ENCODE data around the gene ACTRT2. TPM values are rescaled to one million over a fixed set of nuclear protein-coding genes. Genes with fewer than 3 reads are reported as not detected.

The ACTRT2 gene
- total and polyA plus RNA-seq, 2 donors (not counting 3 experiments of a cell fraction or from before 2014, with no cell fraction given) = not detected

DNA sequence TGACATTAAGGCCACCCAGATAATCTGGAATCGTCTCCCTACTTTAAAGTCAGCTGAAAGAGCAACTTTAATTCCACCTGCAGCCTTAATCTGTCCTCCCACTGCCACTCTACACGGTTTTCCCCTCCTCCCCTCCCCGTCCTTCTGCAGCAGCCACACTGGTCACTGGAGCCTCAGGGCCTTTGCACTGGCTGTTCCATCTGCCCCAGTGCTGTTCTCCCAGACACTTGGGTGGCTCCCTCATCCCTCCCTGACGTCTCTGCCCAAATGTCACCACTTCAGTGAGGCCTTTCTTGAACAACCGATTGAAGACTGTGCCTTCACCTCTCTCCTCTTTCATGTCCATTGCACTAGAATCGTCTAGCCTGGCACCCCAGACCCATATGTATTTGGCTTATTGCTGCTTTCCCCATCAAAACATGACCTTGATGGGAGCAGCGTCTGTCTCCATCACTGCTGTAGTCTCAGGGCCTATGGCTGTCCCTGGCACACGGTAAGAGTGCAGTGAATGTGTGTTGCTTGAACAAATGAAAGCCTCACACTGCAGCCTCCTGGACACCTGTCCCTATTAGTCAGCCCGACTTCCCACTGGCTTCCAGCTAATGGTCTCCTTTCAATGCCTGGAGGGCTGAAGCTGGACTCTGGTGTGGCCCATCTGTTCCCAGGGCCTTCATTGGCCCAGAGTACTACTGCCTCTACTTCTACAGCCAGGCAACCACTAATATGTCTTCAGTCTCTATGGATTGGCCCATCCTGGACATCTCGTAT is 37.2 kb downstream of the ACTRT2 start:
- H4K20me1 ChIP-seq (replicated peaks; ENCODE audit: control insufficient read depth, extremely low read depth, insufficient read depth, low read length) = no peaks in the 10 kb centered on the region
- DNase-seq (ENCODE audit: low read depth, low spot score) (no peak), FAIRE-seq (no peak)
- no peaks in the 10 kb centered on the region for H3K4me1 ChIP-seq (ENCODE audit: control insufficient read depth, extremely low read depth, insufficient read depth, low read length)
- H3K9me1 ChIP-seq (replicated peaks; ENCODE audit: control insufficient read depth, extremely low read depth, insufficient read depth, low read length) = no peaks in the 10 kb centered on the region
- H3K9ac ChIP-seq (replicated peaks; ENCODE audit: extremely low read depth, insufficient read depth, low read length) = no peak overlapping the region
- no peaks in the 10 kb centered on the region for H3K79me2 ChIP-seq (ENCODE audit: control insufficient read depth, insufficient read depth, low read length)
- CTCF ChIA-PET = no interaction called here
- H3K36me3 ChIP-seq (ENCODE audit: control insufficient read depth in 2 of 2, extremely low read depth in 1 of 2, insufficient read depth in 2 of 2, low read length in 2 of 2) = no peaks in the 10 kb centered on the region
- H3K9me3 ChIP-seq (replicated peaks; ENCODE audit: control insufficient read depth, insufficient read depth, low read length) = no peaks in the 10 kb centered on the region
- TF ChIP-seq POLR2AphosphoS5 (IDR thresholded peaks at IDR 0.05; ENCODE audit: insufficient read depth, low read depth, low read length) (no peak), GATA2 (IDR thresholded peaks at IDR 0.05; ENCODE audit: insufficient read depth, insufficient read length, low read depth, low read length) (no peak), EZH2 (IDR thresholded peaks at IDR 0.05; ENCODE audit: borderline replicate concordance, low read depth, low read length, severe bottlenecking) (no peak), JUN (IDR thresholded peaks at IDR 0.05; ENCODE audit: borderline replicate concordance, insufficient read depth, insufficient read length, low read depth) (no peak), MYC (IDR thresholded peaks at IDR 0.05; ENCODE audit: low read depth, low read length) (no peak), POLR2A (IDR thresholded peaks at IDR 0.05; ENCODE audit: low read depth, low read length) (no peak), FOS (IDR thresholded peaks at IDR 0.05; ENCODE audit: borderline replicate concordance, insufficient read depth, low read length) (no peak), MAX (IDR thresholded peaks at IDR 0.05; ENCODE audit: insufficient read depth, insufficient read length) (no peak)
- TF ChIP-seq, protein P1, sequence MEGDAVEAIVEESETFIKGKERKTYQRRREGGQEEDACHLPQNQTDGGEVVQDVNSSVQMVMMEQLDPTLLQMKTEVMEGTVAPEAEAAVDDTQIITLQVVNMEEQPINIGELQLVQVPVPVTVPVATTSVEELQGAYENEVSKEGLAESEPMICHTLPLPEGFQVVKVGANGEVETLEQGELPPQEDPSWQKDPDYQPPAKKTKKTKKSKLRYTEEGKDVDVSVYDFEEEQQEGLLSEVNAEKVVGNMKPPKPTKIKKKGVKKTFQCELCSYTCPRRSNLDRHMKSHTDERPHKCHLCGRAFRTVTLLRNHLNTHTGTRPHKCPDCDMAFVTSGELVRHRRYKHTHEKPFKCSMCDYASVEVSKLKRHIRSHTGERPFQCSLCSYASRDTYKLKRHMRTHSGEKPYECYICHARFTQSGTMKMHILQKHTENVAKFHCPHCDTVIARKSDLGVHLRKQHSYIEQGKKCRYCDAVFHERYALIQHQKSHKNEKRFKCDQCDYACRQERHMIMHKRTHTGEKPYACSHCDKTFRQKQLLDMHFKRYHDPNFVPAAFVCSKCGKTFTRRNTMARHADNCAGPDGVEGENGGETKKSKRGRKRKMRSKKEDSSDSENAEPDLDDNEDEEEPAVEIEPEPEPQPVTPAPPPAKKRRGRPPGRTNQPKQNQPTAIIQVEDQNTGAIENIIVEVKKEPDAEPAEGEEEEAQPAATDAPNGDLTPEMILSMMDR (IDR thresholded peaks at IDR 0.05; ENCODE audit: extremely low read depth in 1 of 2, insufficient read depth in 1 of 2, low read depth in 1 of 2, low read length in 2 of 2) = no peak
- POLR2A ChIA-PET = no interaction called here
- H3K4me2 ChIP-seq (ENCODE audit: insufficient read depth, low read length) = no peak overlapping the region
- peaks cover 8 to 13% of the 10 kb centered on the region in 2 experiments for H3K27me3 ChIP-seq (ENCODE audit: control insufficient read depth in 2 of 2, insufficient read depth in 2 of 2, low read length in 2 of 2)
- dilution Hi-C loops (cut with MboI; ENCODE audit: extremely low pct_ligation_motif_present, low sequenced_read_pairs) = no loop called here
- H3K4me3 ChIP-seq (replicated peaks in 1 of 3; ENCODE audit: insufficient read depth in 1 of 3, low read depth in 1 of 3, low read length in 3 of 3) = no peak overlapping the region
- BruUV-seq (replicated peaks) = no TSS peak
- intact Hi-C loops (cut with micrococcal nuclease) = no loop called here
- H3K27ac ChIP-seq (ENCODE audit: insufficient read depth, low read depth, low read length) = no peak overlapping the region
- H2AFZ ChIP-seq (ENCODE audit: low read depth, low read length) = no peak overlapping the region

Measured in endothelial cell of umbilical vein (primary cell).